ENCODE results near the gene ST7L. TPM values are rescaled to one million over a fixed set of nuclear protein-coding genes. Genes with fewer than 3 reads are reported as not detected.
"Not testable (repeated sequence)": the region's sequence is repeated elsewhere in the genome, so short reads cannot be mapped to it uniquely, and the experiment has no call there.

The ST7L gene
- polyA plus RNA-seq, 10 donors, result 12.7 to 19.8 (median 16.4) TPM

- DNase-seq, result peak; percentile 53 to 89 (median 80)
These were observed 116.9 kb downstream of the ST7L start for GRCh38 chr1:112501810-112502641.

- DNase-seq, result no peak
These were observed 122.7 kb downstream of the ST7L start for GRCh38 chr1:112496290-112496689.

GRCh38 chr1:112493351-112493750 lies 125.6 kb downstream of the ST7L start:
- DNase-seq, result no peak

- no peak for DNase-seq
These were observed 126.9 kb downstream of the ST7L start for GRCh38 chr1:112492076-112492475.

- DNase-seq, result no peak
These were observed 130.8 kb downstream of the ST7L start for GRCh38 chr1:112488141-112488540.

- not testable (repeated sequence) for DNase-seq
These were observed 131.3 kb downstream of the ST7L start for GRCh38 chr1:112487686-112488085.

GRCh38 chr1:112486063-112486462 lies 132.9 kb downstream of the ST7L start:
- not testable (repeated sequence) for DNase-seq

GRCh38 chr1:112478314-112478713 lies 140.6 kb downstream of the ST7L start:
- DNase-seq, result no peak

GRCh38 chr1:112477550-112477949 lies 141.4 kb downstream of the ST7L start:
- DNase-seq, result no peak

Other genes starting within 250 kb of the ST7L start
- 10 to 100 TPM; 12.9 to 21.2 (median 17.0) TPM for gene CTTNBP2NL, start 222.9 kb downstream of the ST7L start, polyA plus RNA-seq (ENCODE audit: insufficient read length in 10 of 10)
- 10 to 100 TPM in 1 of 10 donors, 1 to 10 TPM in 9; 4.7 to 10.5 (median 6.3) TPM for gene WNT2B, start 110.2 kb downstream of the ST7L start, polyA plus RNA-seq (ENCODE audit: insufficient read length in 10 of 10)
- gene CAPZA1, start 691 bp upstream of the ST7L start, polyA plus RNA-seq (ENCODE audit: insufficient read length in 10 of 10), result 10 to 100 TPM; 70.1 to 100.0 (median 87.6) TPM
- gene MOV10, start 55.5 kb upstream of the ST7L start, polyA plus RNA-seq (ENCODE audit: insufficient read length in 10 of 10), result 10 to 100 TPM; 41.8 to 71.6 (median 49.8) TPM
- 100 to 1,000 TPM; 256 to 336 (median 299) TPM for gene RHOC, start 88.0 kb upstream of the ST7L start, polyA plus RNA-seq (ENCODE audit: insufficient read length in 10 of 10)
- gene PPM1J, start 96.2 kb upstream of the ST7L start, polyA plus RNA-seq (ENCODE audit: insufficient read length in 10 of 10), result 1 to 10 TPM; 1.7 to 3.3 (median 2.4) TPM

All from muscle of back (tissue), 11 donors.